ENCODE measurements around the gene PGAM2.

PGAM2 gene

GRCh38 chr7:44063894-44064651, 1.3 kb downstream of the PGAM2 start:
- DNase-seq, result no peak

GRCh38 chr7:44063547-44063893, 1.8 kb downstream of the PGAM2 start:
- DNase-seq, result no peak

GRCh38 chr7:44062903-44063295, 2.5 kb downstream of the PGAM2 start:
- DNase-seq, result no peak

GRCh38 chr7:44062180-44062902, 3.0 kb downstream of the PGAM2 start:
- no peak for DNase-seq

- no peak for DNase-seq
Observed at GRCh38 chr7:44061645-44062179, 3.7 kb downstream of the PGAM2 start.

GRCh38 chr7:44060948-44061644, 4.3 kb downstream of the PGAM2 start:
- DNase-seq, result no peak

- DNase-seq, result no peak
Observed at GRCh38 chr7:44060091-44060947, 5.0 kb downstream of the PGAM2 start.

- DNase-seq, result no peak
Observed at GRCh38 chr7:44059219-44060090, 5.9 kb downstream of the PGAM2 start.

GRCh38 chr7:44058759-44059218, 6.6 kb downstream of the PGAM2 start:
- no peak for DNase-seq

GRCh38 chr7:44057849-44058758, 7.3 kb downstream of the PGAM2 start:
- DNase-seq, result no peak

- DNase-seq, result no peak
Observed at GRCh38 chr7:44057181-44057848, 8.1 kb downstream of the PGAM2 start.

- DNase-seq, result no peak
Observed at GRCh38 chr7:44056681-44057080, 8.7 kb downstream of the PGAM2 start.

- DNase-seq, result no peak
Observed at GRCh38 chr7:44052771-44053365, 12.5 kb downstream of the PGAM2 start.

GRCh38 chr7:44051611-44052220, 13.7 kb downstream of the PGAM2 start:
- no peak for DNase-seq

- DNase-seq, result no peak
Observed at GRCh38 chr7:44050915-44051560, 14.3 kb downstream of the PGAM2 start.

GRCh38 chr7:44050121-44050914, 15.0 kb downstream of the PGAM2 start:
- DNase-seq, result no peak

GRCh38 chr7:44048031-44048795, 17.2 kb downstream of the PGAM2 start:
- no peak for DNase-seq

Data from stimulated activated CD4-positive, alpha-beta T cell treated with anti-CD3 and anti-CD28 coated beads, Interleukin-2, amount 100 ng/mL, for 48 hours (primary cell).